ENCODE measurements around the gene INSRR. TPM values are rescaled to one million over a fixed set of nuclear protein-coding genes. Genes with fewer than 3 reads are reported as not detected.

INSRR gene
- total and polyA plus RNA-seq, 2 of the 8 experiments (the other 6 are each of a cell fraction or from before 2014, with no cell fraction given), result 0.02 TPM; not detected in 1

GRCh38 chr1:156876281-156876680, 17.4 kb upstream of the INSRR start (continued):
- peak; percentile 90 for TF ChIP-seq E2F6 (IDR thresholded peaks at IDR 0.05)
- no peak for TF ChIP-seq EZH2 (IDR thresholded peaks at IDR 0.05; ENCODE audit: low read depth, low read length, severe bottlenecking)
- no peak for TF ChIP-seq HDAC2 (IDR thresholded peaks at IDR 0.05; ENCODE audit: borderline replicate concordance in 1 of 2, low read depth in 2 of 2, low read length in 2 of 2)
